ENCODE results near the gene CD79B.
"Not testable (repeated sequence)": the region's sequence is repeated elsewhere in the genome, so short reads cannot be mapped to it uniquely, and the experiment has no call there.

The CD79B gene

GRCh38 chr17:63907161-63907778, 24.9 kb downstream of the CD79B start:
- not testable (repeated sequence) for H3K9me3 ChIP-seq (ENCODE audit: insufficient read depth, low read depth, low read length)

GRCh38 chr17:63904796-63905195, 27.3 kb downstream of the CD79B start:
- 90% methylated on average over 8 of the region's 8 CpGs for whole genome bisulfite sequencing
- not testable (repeated sequence) for H3K4me3 ChIP-seq (ENCODE audit: low read length)

More at GRCh38 chr17:63907161-63907778, 24.9 kb downstream of the CD79B start:
- H3K27ac ChIP-seq (ENCODE audit: low read depth, low read length); H3K4me3 ChIP-seq (ENCODE audit: low read length); H3K4me1 ChIP-seq (ENCODE audit: insufficient read depth, low read length); H3K36me3 ChIP-seq (ENCODE audit: insufficient read depth, low read length); H3K9ac ChIP-seq (ENCODE audit: low read depth, low read length); H3K27me3 ChIP-seq (ENCODE audit: insufficient read depth, low read length): not testable (repeated sequence)
- 70% methylated on average over 6 of the region's 12 CpGs for WGBS

GRCh38 chr17:63903787-63904201, 28.3 kb downstream of the CD79B start:
- not testable (repeated sequence) for H3K36me3 ChIP-seq (ENCODE audit: insufficient read depth, low read length); H3K27me3 ChIP-seq (ENCODE audit: insufficient read depth, low read length); H3K9me3 ChIP-seq (ENCODE audit: insufficient read depth, low read depth, low read length); H3K9ac ChIP-seq (ENCODE audit: low read depth, low read length); H3K27ac ChIP-seq (ENCODE audit: low read depth, low read length); H3K4me3 ChIP-seq (ENCODE audit: low read length); H3K4me1 ChIP-seq (ENCODE audit: insufficient read depth, low read length)
- 55% methylated on average over 5 of the region's 5 CpGs for WGBS

More at GRCh38 chr17:63904796-63905195, 27.3 kb downstream of the CD79B start:
- not testable (repeated sequence) for H3K27ac ChIP-seq (ENCODE audit: low read depth, low read length); H3K36me3 ChIP-seq (ENCODE audit: insufficient read depth, low read length); H3K9ac ChIP-seq (ENCODE audit: low read depth, low read length); H3K9me3 ChIP-seq (ENCODE audit: insufficient read depth, low read depth, low read length); H3K27me3 ChIP-seq (ENCODE audit: insufficient read depth, low read length); H3K4me1 ChIP-seq (ENCODE audit: insufficient read depth, low read length)

GRCh38 chr17:63901971-63902370, 30.2 kb downstream of the CD79B start:
- not testable (repeated sequence) for H3K9ac ChIP-seq (ENCODE audit: low read depth, low read length); H3K27ac ChIP-seq (ENCODE audit: low read depth, low read length); H3K36me3 ChIP-seq (ENCODE audit: insufficient read depth, low read length); H3K27me3 ChIP-seq (ENCODE audit: insufficient read depth, low read length); H3K4me1 ChIP-seq (ENCODE audit: insufficient read depth, low read length); H3K4me3 ChIP-seq (ENCODE audit: low read length); H3K9me3 ChIP-seq (ENCODE audit: insufficient read depth, low read depth, low read length)
- 93% methylated on average over 2 of the region's 2 CpGs for WGBS

GRCh38 chr17:63898899-63899798, 33.0 kb downstream of the CD79B start:
- not testable (repeated sequence) for H3K4me3 ChIP-seq (ENCODE audit: low read length); H3K4me1 ChIP-seq (ENCODE audit: insufficient read depth, low read length); H3K27ac ChIP-seq (ENCODE audit: low read depth, low read length); H3K27me3 ChIP-seq (ENCODE audit: insufficient read depth, low read length); H3K36me3 ChIP-seq (ENCODE audit: insufficient read depth, low read length); H3K9me3 ChIP-seq (ENCODE audit: insufficient read depth, low read depth, low read length); H3K9ac ChIP-seq (ENCODE audit: low read depth, low read length)
- WGBS = 82% methylated on average over 6 of the region's 6 CpGs

- not testable (repeated sequence) for H3K9me3 ChIP-seq (ENCODE audit: insufficient read depth, low read depth, low read length); H3K27ac ChIP-seq (ENCODE audit: low read depth, low read length); H3K4me1 ChIP-seq (ENCODE audit: insufficient read depth, low read length); H3K36me3 ChIP-seq (ENCODE audit: insufficient read depth, low read length); H3K4me3 ChIP-seq (ENCODE audit: low read length); H3K9ac ChIP-seq (ENCODE audit: low read depth, low read length); H3K27me3 ChIP-seq (ENCODE audit: insufficient read depth, low read length)
- 90% methylated on average over 5 of the region's 14 CpGs for WGBS
Observed at GRCh38 chr17:63896524-63897354, 35.4 kb downstream of the CD79B start, which contains the start of gene CSH1. CSH1 (minus strand) TSS chr17:63896574; CDS start chr17:63896511, 63 bp downstream.

- H3K9me3 ChIP-seq (ENCODE audit: insufficient read depth, low read depth, low read length); H3K27me3 ChIP-seq (ENCODE audit: insufficient read depth, low read length); H3K27ac ChIP-seq (ENCODE audit: low read depth, low read length); H3K9ac ChIP-seq (ENCODE audit: low read depth, low read length); H3K4me3 ChIP-seq (ENCODE audit: low read length); H3K36me3 ChIP-seq (ENCODE audit: insufficient read depth, low read length); H3K4me1 ChIP-seq (ENCODE audit: insufficient read depth, low read length): not testable (repeated sequence)
- 91% methylated on average over 3 of the region's 10 CpGs for WGBS
Observed at GRCh38 chr17:63894821-63895220, 37.3 kb downstream of the CD79B start.

- H3K27ac ChIP-seq (ENCODE audit: low read depth, low read length); H3K36me3 ChIP-seq (ENCODE audit: insufficient read depth, low read length); H3K27me3 ChIP-seq (ENCODE audit: insufficient read depth, low read length); H3K9me3 ChIP-seq (ENCODE audit: insufficient read depth, low read depth, low read length); H3K4me1 ChIP-seq (ENCODE audit: insufficient read depth, low read length); H3K4me3 ChIP-seq (ENCODE audit: low read length); H3K9ac ChIP-seq (ENCODE audit: low read depth, low read length): not testable (repeated sequence)
- 77% methylated on average over 3 of the region's 3 CpGs for WGBS
Observed at GRCh38 chr17:63894021-63894420, 38.1 kb downstream of the CD79B start.

GRCh38 chr17:63892316-63893037, 39.7 kb downstream of the CD79B start:
- not testable (repeated sequence) for H3K9ac ChIP-seq (ENCODE audit: low read depth, low read length); H3K36me3 ChIP-seq (ENCODE audit: insufficient read depth, low read length); H3K27ac ChIP-seq (ENCODE audit: low read depth, low read length); H3K27me3 ChIP-seq (ENCODE audit: insufficient read depth, low read length); H3K4me3 ChIP-seq (ENCODE audit: low read length); H3K4me1 ChIP-seq (ENCODE audit: insufficient read depth, low read length); H3K9me3 ChIP-seq (ENCODE audit: insufficient read depth, low read depth, low read length)
- 84% methylated on average over 7 of the region's 11 CpGs for WGBS

GRCh38 chr17:63889026-63889848, 42.9 kb downstream of the CD79B start:
- not testable (repeated sequence) for H3K36me3 ChIP-seq (ENCODE audit: insufficient read depth, low read length); H3K27me3 ChIP-seq (ENCODE audit: insufficient read depth, low read length); H3K9ac ChIP-seq (ENCODE audit: low read depth, low read length); H3K27ac ChIP-seq (ENCODE audit: low read depth, low read length); H3K9me3 ChIP-seq (ENCODE audit: insufficient read depth, low read depth, low read length); H3K4me1 ChIP-seq (ENCODE audit: insufficient read depth, low read length); H3K4me3 ChIP-seq (ENCODE audit: low read length)
- 59% methylated on average over 13 of the region's 13 CpGs for WGBS
